CD4-positive, alpha-beta T cell treated with Interleukin-17A for 4 hours (primary cell): ENCODE data around the gene CCNK.

ENCODE experiments used
- DNase-seq: peaks from one replicate; pipeline ENCODE4 v3.0.0-alpha.2; 2020; ENCODE audit warnings: mixed read lengths

The CCNK gene

GRCh38 chr14:99521176-99522024 lies 40.2 kb downstream of the CCNK start:
- no peak for DNase-seq

GRCh38 chr14:99522025-99522401 lies 40.8 kb downstream of the CCNK start:
- DNase-seq: no peak

- no peak for DNase-seq
Observed at GRCh38 chr14:99522457-99522891, 41.3 kb downstream of the CCNK start.

DNA sequence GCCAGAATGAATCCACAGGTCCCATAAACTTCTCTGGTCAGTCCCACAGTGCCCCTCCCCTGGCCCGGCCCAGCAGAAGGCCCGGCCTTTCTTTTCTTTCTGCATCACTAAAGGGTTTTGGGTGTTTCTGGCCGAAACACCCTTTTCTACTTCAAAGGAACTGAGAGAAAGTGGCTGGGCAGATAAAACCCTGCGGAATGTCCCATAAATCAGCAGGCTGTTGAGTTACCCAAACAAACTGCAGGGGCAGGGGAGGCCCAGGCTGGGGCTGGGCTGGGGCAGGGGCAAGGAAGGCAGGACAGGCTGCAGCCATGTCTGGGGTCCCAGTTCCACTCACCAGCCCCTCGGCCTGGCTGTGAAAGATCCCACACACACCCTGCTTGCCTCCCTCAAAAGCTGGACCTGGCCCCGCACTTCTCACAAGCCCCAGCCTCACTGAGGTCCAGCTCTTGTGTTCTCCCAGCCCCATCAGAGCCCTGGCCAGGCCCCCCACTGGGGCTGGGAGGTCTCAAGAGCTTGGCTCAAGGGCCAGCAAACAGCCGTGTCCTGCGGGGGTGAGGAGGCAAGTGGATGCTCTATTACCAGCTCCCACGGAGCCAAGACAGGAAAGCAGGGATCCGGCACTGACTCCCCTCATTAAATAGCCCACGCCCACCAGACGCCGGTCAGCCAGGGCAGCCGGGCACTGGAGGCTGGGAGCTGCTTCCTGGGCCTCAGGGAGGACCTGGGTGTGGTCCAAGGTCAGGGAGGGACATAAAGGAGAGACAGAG lies 41.9 kb downstream of the CCNK start:
- DNase-seq: no peak

- no peak for DNase-seq
Observed at GRCh38 chr14:99523704-99524055, 42.5 kb downstream of the CCNK start.

DNA sequence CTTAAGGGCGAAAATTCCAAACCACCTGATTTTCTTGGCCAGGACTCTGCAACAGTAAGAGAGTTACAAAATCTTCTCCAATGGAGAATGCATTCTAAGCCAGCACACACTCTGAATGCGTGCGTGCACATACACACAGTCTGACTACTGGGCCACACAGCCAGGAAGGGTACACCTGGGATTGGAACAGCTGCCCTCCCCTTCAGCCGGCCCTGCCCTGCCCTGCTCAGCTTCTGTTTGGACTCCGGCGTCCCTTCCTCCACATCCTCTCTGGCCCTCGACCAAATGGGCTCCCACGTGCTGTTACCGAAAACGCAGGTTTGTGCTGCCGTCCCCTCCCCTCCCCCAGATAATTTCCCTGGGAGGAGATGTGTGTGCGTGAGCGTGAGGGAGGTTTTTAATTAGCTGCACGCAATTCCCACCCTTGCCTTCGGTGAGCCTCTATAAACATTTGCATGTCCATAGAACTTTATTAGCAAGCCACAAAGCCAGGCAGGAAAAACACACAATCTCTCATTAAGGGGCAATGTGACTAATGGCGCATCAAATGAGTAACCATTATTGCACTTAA lies 43.0 kb downstream of the CCNK start:
- no peak for DNase-seq

GRCh38 chr14:99524804-99525698 lies 43.8 kb downstream of the CCNK start:
- DNase-seq: peak; percentile 52

DNA sequence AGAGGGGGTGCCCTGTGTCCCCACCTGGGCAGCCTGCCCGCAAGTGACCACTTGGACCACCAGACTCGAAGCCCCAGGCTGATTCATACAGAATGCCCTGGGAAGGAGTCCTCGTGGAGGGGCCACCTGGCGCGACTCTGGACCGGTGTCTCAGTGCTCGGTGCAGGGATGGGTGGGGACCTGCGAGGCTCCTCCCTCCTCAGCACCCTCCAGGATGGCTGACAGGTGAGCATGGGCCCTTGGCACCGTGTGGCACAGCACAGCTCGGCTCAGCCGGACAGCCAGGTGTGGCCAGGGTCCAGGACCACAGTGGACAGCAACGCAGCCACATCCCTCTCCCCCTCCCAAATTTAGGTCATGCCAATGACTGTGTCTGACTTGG lies 44.5 kb downstream of the CCNK start:
- peak; percentile 19 for DNase-seq

DNA sequence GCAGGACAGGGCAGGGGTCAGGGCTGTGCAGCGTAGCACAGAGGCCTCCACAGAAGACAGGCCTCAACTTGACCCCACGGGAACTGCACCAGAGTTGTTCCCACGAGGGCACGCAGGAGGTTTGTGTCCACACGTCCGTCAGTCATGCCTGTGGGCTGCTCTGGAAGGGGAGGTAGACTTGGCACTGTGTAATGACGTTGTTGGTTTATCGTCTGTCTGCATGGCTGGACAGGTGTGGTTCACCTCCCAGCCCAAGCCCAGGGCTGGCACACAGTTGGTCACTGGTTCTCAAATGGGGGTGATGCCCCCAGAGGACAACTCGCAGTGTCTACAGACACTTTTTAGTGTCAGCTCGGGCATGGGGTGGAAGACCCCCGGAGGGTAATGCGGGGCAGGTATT lies 45.8 kb downstream of the CCNK start:
- DNase-seq: no peak

- DNase-seq: no peak
Observed at GRCh38 chr14:99527427-99528076, 46.3 kb downstream of the CCNK start.

- no peak for DNase-seq
Observed at GRCh38 chr14:99529899-99530298, 48.7 kb downstream of the CCNK start.

DNA sequence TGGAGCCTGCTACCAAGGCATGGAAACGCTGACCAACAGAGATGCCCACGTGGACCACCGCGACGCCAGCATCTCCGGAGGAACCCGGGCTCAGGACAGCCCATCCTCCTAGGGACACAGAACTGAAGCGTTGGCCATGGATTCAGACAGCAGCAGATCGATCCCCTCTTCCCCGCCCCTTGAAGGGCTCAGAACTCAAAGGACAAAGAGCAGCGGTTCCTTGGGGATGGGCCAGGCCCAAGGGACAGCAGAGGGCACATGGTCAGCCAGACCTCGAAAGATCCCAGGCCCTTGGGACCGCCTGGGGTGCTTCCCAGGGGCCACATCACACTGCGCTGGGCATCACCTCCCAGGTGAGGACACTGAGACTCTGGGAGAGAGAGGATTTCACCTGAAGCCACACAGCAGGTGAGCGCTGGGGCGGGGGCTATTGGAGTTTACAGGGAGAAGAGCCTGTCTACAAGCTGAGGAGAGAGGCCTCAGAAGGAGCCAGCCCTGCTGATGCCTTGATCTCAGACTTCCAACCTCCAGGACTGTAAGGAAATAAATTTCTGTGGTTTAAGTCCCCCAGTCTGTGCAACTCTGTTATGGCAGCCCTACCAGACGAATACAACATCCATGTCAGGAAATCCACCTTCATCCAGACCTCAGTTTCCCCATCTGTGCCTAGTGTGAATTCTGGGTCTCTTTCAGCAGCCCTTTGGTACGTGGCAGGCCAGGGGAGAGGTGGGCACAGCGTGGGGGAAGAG lies 49.4 kb downstream of the CCNK start:
- no peak for DNase-seq

GRCh38 chr14:99531251-99532096 lies 50.3 kb downstream of the CCNK start:
- DNase-seq: no peak

GRCh38 chr14:99532310-99532709 lies 51.1 kb downstream of the CCNK start:
- no peak for DNase-seq

- DNase-seq: no peak
Observed at GRCh38 chr14:99534333-99534732, 53.1 kb downstream of the CCNK start.

- no peak for DNase-seq
Observed at GRCh38 chr14:99534863-99535262, 53.7 kb downstream of the CCNK start.

GRCh38 chr14:99535448-99535847 lies 54.2 kb downstream of the CCNK start:
- DNase-seq: no peak

- no peak for DNase-seq
Observed at GRCh38 chr14:99535908-99536778, 54.9 kb downstream of the CCNK start.

- no peak for DNase-seq
Observed at GRCh38 chr14:99537399-99537798, 56.2 kb downstream of the CCNK start.

DNA sequence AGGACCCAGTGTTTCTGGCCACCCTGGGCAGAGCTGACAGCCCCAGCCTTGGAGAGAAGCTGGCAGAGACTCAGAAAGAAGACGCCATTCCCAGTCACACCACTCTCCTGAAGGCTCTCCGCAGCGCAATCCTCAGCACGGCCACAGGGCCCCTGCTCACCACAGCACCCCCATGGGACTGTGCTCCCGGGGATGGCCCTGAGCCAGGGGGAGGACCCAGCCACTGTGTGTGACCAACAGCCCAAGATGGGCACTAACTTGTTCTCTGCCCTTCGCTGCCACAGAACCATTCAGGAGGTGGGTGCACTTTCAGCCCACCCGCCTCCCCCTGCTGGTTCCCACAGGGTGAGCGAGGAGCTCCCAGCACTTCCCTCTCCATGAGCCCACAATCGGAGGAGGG lies 57.1 kb downstream of the CCNK start:
- DNase-seq: no peak
